BE2C (cell line): ENCODE results near the gene CACTIN.
A peak's percentile ranks its signal among the peaks of the same experiment; 100 is the strongest.

Experiments
- DNase-seq: peaks from one replicate; pipeline ENCODE4 v3.0.0-alpha.2; 2020
- H3K27me3 ChIP-seq: fragments of 250-450 bp; sonication (Bioruptor Pico); 2 replicates; pipeline ENCODE4 v1.5.1; 2020; ENCODE audit warnings: mild to moderate bottlenecking
- H3K36me3 ChIP-seq: fragments of 250-450 bp; sonication (Bioruptor Pico); 2 replicates; pipeline ENCODE4 v1.5.1; 2020; ENCODE audit warnings: mild to moderate bottlenecking
- H3K4me1 ChIP-seq: fragments of 250-450 bp; sonication (Bioruptor Pico); 2 replicates; pipeline ENCODE4 v1.5.1; 2020
- H3K4me3 ChIP-seq: 2 replicates; pipeline ENCODE4 v1.5.1; 2011; ENCODE audit warnings: low read depth, low read length
- H3K9me3 ChIP-seq: fragments of 250-450 bp; sonication (Bioruptor Pico); 2 replicates; pipeline ENCODE4 v1.5.1; 2020
- TF ChIP-seq, protein P1 (sequence below): IDR thresholded peaks from 2 replicates; pipeline ENCODE4 v1.5.1; 2012; ENCODE audit warnings: mild to moderate bottlenecking, low read depth, low read length

The CACTIN gene

DNA sequence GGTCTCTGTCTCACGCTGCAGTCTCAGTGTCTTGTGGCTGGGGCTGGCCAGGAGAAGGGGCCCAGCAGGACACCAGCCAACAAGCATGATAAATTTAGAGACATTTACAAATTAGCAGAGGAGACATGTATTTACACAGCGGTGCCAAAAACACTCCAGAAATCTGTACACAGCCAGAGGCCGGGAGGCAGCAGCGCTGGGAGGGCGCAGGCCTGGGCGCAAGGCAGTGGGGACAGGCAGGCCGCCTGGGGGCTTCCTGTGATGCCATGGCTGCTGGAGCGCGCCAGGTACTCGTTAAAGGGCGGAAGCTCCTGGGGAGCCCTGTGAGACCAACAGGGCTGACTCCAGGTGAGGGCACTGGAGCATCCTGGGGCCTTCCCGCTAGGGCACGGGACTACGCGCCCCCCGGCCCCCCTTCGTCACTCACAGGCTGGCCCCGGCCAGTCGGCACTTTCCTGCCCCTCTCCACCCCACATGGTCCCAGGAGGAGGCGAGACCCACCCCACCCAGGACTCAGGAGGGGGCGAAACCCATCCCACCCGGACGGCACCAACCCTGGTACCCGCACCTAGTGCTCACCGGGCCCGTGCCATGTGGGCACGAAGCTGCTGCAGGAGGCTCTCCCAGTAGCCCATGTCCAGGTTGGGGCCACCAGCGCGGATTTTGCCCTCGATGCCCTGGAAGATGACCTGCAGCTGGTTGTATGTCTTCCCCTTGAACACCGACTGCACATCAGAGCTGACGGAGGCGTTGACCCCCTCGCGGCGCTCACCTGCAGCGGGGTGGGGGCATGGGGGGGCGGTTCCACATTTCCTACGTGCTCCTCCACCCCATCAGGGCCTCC is 12.6 kb downstream of the CACTIN start:
- no peak for DNase-seq
- H3K4me3 ChIP-seq: no peak overlapping the region
- H3K27me3 ChIP-seq: no peaks in the 10 kb centered on the region
- TF ChIP-seq, protein P1, sequence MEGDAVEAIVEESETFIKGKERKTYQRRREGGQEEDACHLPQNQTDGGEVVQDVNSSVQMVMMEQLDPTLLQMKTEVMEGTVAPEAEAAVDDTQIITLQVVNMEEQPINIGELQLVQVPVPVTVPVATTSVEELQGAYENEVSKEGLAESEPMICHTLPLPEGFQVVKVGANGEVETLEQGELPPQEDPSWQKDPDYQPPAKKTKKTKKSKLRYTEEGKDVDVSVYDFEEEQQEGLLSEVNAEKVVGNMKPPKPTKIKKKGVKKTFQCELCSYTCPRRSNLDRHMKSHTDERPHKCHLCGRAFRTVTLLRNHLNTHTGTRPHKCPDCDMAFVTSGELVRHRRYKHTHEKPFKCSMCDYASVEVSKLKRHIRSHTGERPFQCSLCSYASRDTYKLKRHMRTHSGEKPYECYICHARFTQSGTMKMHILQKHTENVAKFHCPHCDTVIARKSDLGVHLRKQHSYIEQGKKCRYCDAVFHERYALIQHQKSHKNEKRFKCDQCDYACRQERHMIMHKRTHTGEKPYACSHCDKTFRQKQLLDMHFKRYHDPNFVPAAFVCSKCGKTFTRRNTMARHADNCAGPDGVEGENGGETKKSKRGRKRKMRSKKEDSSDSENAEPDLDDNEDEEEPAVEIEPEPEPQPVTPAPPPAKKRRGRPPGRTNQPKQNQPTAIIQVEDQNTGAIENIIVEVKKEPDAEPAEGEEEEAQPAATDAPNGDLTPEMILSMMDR: no peak
- H3K4me1 ChIP-seq: no peaks in the 10 kb centered on the region
- peaks cover 33% of the 10 kb centered on the region for H3K36me3 ChIP-seq
- H3K9me3 ChIP-seq: no peaks in the 10 kb centered on the region

DNA sequence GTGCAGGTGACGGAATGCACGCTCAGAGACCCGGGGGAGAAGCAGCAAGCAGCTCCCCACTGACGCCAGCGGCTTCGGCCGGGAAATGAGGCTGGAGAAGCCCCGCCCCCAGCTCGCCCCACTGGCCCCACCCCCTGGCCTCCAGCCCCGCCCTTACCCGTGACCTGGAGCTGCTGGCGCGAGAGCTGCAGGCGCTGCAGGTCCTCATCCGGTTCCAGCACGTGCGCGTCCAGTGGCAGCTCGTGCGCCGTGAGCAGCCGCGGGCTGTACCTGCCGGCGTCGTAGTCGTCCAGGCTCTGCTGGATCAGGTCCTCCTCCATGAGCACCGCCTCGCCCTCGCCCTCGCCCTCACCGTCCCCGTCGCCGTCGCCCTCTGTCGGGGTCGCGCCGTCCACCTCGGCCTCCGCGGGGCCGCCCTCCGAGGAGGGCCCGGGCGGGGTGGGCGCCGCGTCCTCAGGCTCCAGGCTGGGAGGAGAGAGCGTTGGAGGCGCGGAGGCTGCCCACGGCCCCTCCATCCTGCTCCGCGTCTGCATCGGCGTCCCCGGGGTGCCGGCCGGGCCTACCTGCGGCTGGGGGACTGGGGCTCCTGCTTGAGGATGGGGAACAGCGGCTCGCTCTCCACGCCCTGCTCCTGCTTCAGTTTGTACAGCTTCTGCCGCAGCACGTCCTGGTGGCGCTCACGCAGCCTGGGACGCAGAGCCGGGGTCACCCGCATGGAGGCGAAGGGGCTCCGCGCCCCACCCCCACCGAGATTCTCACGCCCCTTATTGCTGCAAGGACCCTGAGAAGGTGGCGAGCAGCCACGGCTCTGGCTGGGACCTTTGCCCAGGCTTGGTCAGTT is 13.5 kb downstream of the CACTIN start:
- DNase-seq: peak; percentile 54
- Histone ChIP-seq H3K27me3 (no peaks in the 10 kb centered on the region), H3K36me3 (peaks cover 32% of the 10 kb centered on the region), H3K4me3 (no peak overlapping the region), H3K9me3 (no peaks in the 10 kb centered on the region), H3K4me1 (no peaks in the 10 kb centered on the region)
- TF ChIP-seq, protein P1: no peak

DNA sequence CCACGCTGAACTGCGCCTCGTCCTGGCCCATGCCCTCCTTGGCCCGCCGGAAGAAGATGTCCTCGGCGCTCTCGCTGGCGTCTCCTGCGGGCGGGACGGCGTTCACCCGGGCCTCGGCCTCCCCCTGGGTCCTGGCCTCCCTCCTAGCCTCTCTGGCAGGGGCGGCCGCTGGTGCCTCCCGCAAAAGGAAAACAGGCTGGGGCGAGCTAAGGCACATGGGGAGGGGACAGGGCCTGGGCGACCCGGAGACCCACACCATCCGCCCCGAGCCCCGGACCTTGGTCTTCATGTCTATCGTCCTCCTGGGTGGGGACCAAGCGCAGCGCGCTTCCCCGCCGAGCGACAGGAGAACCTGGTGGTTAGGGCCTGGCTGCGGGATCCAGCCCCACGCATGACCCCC is 14.3 kb downstream of the CACTIN start:
- no peak for DNase-seq
- TF ChIP-seq, protein P1: no peak

DNA sequence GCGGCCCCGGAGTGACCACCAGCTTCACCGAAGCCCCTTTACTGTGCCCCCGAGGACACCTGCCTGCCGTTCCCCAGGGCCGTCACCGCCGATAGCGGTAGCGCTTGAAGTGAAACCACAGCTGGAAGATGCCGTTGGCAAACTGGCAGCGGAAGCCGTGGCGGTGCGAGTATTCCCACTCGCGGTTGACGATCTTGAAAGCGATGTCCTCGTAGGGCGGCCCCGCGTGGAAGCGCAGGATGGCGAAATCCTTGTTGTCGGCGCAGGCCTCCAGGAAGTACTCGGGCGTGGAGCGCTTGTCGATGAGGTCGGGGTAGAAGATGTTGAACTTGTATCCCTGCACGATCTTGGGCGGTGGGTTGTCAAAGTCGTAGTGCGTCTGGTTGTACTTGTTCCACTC is 14.7 kb downstream of the CACTIN start:
- Histone ChIP-seq H3K27me3 (no peaks in the 10 kb centered on the region), H3K4me3 (no peak overlapping the region), H3K36me3 (peaks cover 30% of the 10 kb centered on the region), H3K4me1 (no peaks in the 10 kb centered on the region), H3K9me3 (no peaks in the 10 kb centered on the region)
- no peak for DNase-seq
- TF ChIP-seq, protein P1: no peak

More for the DNA sequence above, 14.3 kb downstream of the CACTIN start:
- Histone ChIP-seq H3K4me3 (no peak overlapping the region), H3K27me3 (no peaks in the 10 kb centered on the region), H3K4me1 (no peaks in the 10 kb centered on the region), H3K36me3 (peaks cover 32% of the 10 kb centered on the region), H3K9me3 (no peaks in the 10 kb centered on the region)

DNA sequence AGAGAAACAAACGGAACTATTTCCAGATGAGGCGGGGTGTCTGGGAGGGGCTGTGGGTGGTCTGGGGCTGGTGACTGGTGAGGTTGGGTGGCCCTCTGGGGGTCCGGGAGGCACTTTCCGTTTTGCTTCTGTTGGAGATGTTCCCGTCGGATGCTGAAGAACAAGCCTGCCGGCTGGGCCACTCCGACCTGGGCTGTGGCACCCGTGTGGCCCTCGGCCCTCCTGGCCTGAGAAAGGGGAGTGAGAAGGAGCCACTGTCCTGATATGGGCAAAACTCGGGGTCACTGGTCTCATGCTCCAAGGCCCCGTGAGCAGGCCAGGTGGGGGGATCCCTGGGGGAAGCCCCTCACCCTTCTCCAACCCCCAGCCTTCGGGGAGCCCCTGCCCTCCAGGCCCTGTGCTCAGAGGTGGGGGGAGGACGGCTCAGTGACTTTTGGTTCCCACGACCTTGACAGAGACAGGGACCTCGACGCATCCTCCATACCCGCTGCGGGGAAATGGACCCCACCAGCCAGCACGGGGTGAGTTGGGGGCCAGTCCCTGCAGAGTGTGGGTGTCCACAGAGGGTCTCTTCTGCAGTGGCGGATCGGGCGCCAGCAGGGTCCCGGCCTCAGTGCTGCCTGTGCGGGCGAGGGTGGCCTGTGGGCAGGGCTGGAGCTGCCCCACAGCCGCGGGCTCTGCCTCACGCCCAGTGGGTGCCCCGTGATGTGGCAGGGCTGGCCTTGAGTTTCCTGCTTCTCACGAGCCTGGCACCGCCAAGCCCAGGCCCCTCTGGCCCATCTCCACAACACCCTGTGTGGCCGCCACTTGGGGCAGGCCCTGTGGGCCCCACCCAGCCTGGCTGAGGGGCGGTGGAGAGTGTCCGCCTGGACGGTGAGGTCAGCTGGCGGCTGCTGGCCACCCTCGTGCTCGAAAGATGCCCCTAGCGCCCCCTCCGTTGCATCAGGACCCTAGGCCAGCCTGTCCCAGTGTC is 15.6 kb downstream of the CACTIN start:
- Histone ChIP-seq H3K4me1 (no peaks in the 10 kb centered on the region), H3K9me3 (no peaks in the 10 kb centered on the region), H3K27me3 (no peaks in the 10 kb centered on the region), H3K4me3 (no peak overlapping the region), H3K36me3 (peaks cover 29% of the 10 kb centered on the region)
- TF ChIP-seq, protein P1: no peak
- no peak for DNase-seq
